Naive thymus-derived CD8-positive, alpha-beta T cell (primary cell): ENCODE data around the gene LRRC23. TPM values are rescaled to one million over a fixed set of nuclear protein-coding genes. Genes with fewer than 3 reads are reported as not detected.

Experiments used
- ATAC-seq, 2 donors: fragments of 150-1000 bp; cut with Tn5 transposase in 1 of 2; sonication (Bioruptor Pico), chemical (Tn5 transposase) in 1 of 2; 1 replicate in 1 of 2; 2 replicates in 1 of 2; pipeline ENCODE4 v1.10.0; 2021; ENCODE audit warnings: mild to moderate bottlenecking in 2 of 2, moderate library complexity in 2 of 2
- POLR2A ChIA-PET: fragments of 350-600 bp; sonication (Branson Sonifier 250); formaldehyde crosslinking; loops from one replicate; lab custom pipeline; 2021; ENCODE audit warnings: antibody characterized with exemption; lab: Charles Lee
- DNase-seq, 10 donors: peaks; one replicate each; pipeline versions ENCODE4 v3.0.0 to v3.0.0-alpha.2; 2020 to 2022
- H3K27ac Mint-ChIP-seq, 10 donors: one replicate each; pipeline ENCODE4 v1.8.0; 2020 to 2022; ENCODE audit warnings: mild to moderate bottlenecking in 10 of 10, mixed read lengths in 10 of 10, moderate library complexity in 4 of 10, inconsistent platforms in 1 of 10
- H3K27me3 Mint-ChIP-seq, 5 donors: one replicate each; pipeline ENCODE4 v1.8.0; 2021 to 2022; ENCODE audit warnings: mixed read lengths in 5 of 5
- H3K36me3 Mint-ChIP-seq, 3 donors: one replicate each; pipeline ENCODE4 v1.8.0; 2020 to 2022; ENCODE audit warnings: mixed read lengths in 3 of 3, mild to moderate bottlenecking in 2 of 3, inconsistent platforms in 1 of 3
- H3K4me1 Mint-ChIP-seq, 4 donors: one replicate each; pipeline ENCODE4 v1.8.0; 2021 to 2022; ENCODE audit warnings: mixed read lengths in 4 of 4
- H3K4me3 Mint-ChIP-seq, 10 donors: one replicate each; pipeline ENCODE4 v1.8.0; 2020 to 2022; ENCODE audit warnings: mild to moderate bottlenecking in 10 of 10, mixed read lengths in 10 of 10, moderate library complexity in 6 of 10, inconsistent platforms in 1 of 10
- H3K9me3 Mint-ChIP-seq, 9 donors: one replicate each; pipeline ENCODE4 v1.8.0; 2020 to 2022; ENCODE audit warnings: mixed read lengths in 9 of 9, mild to moderate bottlenecking in 3 of 9, inconsistent platforms in 1 of 9, moderate library complexity in 1 of 9
- polyA plus RNA-seq, 3 donors: library from polyadenylated mRNA; unstranded; fragments of 300-500 nt; fragmentation: Illumina TruSeq; gene quantifications; one replicate each; pipeline ENCODE4 v1.2.3, GENCODE V29; 2021
- total RNA-seq, 8 experiments: library from RNA in 2 of 8; stranded (reverse) in 2 of 8; gene quantifications; one replicate each; pipeline ENCODE4 v1.2.3 and lab custom pipeline; 2021 to 2026

The LRRC23 gene
- total and polyA plus RNA-seq, 5 experiments from 2014 or later = 4.7 to 10.5 (median 9.9) TPM

DNA sequence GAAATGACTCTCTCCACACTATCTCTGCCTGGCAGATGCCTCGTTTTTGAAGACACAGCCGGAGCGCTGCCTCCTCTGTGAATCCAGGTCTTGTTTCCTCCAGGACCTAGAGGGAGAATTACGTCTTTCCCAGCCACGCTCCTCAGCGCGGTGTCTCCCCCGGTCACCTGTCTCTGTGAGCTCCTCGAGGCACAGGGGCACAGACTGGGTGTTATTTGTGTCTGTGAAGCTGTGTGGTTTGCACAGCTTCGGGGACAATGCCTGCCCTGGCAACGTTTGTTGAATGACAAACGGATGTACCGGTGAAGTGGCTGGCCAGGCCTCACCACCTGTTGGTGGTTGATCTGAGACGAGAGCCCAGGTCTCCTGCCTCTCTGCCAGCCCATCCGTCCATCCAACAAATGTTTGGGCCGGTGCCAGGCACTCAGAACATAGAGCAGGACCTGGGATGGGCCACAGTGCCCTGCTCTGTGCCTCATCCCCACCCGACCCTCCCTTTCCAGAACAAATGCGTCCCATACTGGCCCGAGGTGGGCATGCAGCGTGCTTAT is 52.6 kb downstream of the LRRC23 start:
- peaks cover 9 to 73% (median 36%) of the 10 kb centered on the region in 3 donors for H3K36me3 Mint-ChIP-seq

GRCh38 chr12:6957741-6958608 is 53.4 kb downstream of the LRRC23 start:
- no peaks in the 10 kb centered on the region for H3K27me3 Mint-ChIP-seq
- peak overlapping the region; percentile 96 to 100 (median 98) for H3K27ac Mint-ChIP-seq
- ATAC-seq (no peak), DNase-seq (no peak)
- POLR2A ChIA-PET = interaction anchor here (0.7 to 13.5 kb wide), 14 partner anchors 10 to 345 kb away, joined by 3 to 1315 read pairs (median 6); partner anchors contain the start of genes ATN1, C12orf57, EMG1 and ENO2
- H3K4me3 Mint-ChIP-seq = peak overlapping the region; percentile 85 to 99 (median 92)
- no peaks in the 10 kb centered on the region for H3K9me3 Mint-ChIP-seq
- peaks cover 1 to 66% (median 29%) of the 10 kb centered on the region in 3 donors for H3K36me3 Mint-ChIP-seq
- H3K4me1 Mint-ChIP-seq = peaks cover 56 to 98% (median 94%) of the 10 kb centered on the region in 4 donors

More for the DNA sequence above, 52.6 kb downstream of the LRRC23 start:
- Mint-ChIP-seq H3K27me3 (no peaks in the 10 kb centered on the region), H3K4me1 (peaks cover 57 to 98% (median 91%) of the 10 kb centered on the region in 4 donors), H3K4me3 (peak overlapping the region; percentile 48 to 100 (median 96)), H3K9me3 (no peaks in the 10 kb centered on the region), H3K27ac (peak overlapping the region; percentile 97 to 100 (median 98))
- ATAC-seq (no peak), DNase-seq (peak in 2 of 10 donors; percentile 48 to 60)
- POLR2A ChIA-PET = interaction anchor here (1.5 to 13.5 kb wide), 5 partner anchors 7 to 344 kb away, joined by 3 to 1315 read pairs (median 43); partner anchors contain the start of genes ATN1, C12orf57, PTPN6 and RNU7-1

DNA sequence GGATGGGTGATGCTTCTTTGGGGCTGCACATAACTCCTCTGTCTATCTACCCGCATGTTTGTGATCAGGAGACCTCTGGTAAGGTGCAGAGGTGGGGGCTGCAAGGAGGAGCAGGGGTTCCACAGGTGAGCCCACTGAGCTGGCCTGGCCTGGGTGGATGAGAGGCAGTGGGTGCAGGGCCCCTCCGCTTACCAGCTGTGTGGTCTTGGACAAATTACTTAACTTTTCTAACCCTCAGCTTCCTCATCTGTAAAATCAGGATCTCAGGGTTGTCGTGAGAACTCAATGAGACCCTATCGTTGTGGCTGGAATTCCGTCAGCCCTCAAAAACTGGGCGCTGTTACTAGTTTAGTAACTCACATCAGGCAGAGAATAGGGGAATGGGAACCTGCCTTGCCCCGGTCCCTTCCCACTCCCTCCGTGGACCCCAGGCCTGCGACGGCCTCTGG is 54.0 kb downstream of the LRRC23 start:
- ATAC-seq = no peak
- H3K9me3 Mint-ChIP-seq = no peaks in the 10 kb centered on the region
- DNase-seq = no peak
- H3K4me1 Mint-ChIP-seq = peaks cover 54 to 93% (median 91%) of the 10 kb centered on the region in 4 donors
- peak overlapping the region; percentile 85 to 99 (median 92) for H3K4me3 Mint-ChIP-seq
- POLR2A ChIA-PET = interaction anchor here (0.7 to 13.5 kb wide), 15 partner anchors 10 to 327 kb away, joined by 3 to 1315 read pairs (median 6); partner anchors contain the start of genes ATN1, C12orf57, EMG1 and ENO2
- H3K27me3 Mint-ChIP-seq = no peaks in the 10 kb centered on the region
- H3K36me3 Mint-ChIP-seq = peaks cover 0 to 62% (median 25%) of the 10 kb centered on the region in 3 donors
- peak overlapping the region; percentile 96 to 100 (median 98) for H3K27ac Mint-ChIP-seq

- peaks cover 0 to 57% (median 25%) of the 10 kb centered on the region in 3 donors for H3K36me3 Mint-ChIP-seq
- peak overlapping the region; percentile 85 to 99 (median 92) for H3K4me3 Mint-ChIP-seq
- POLR2A ChIA-PET = interaction anchor here (0.7 to 13.5 kb wide), 17 partner anchors 9 to 328 kb away, joined by 3 to 1315 read pairs (median 6); partner anchors contain the start of genes ATN1, C12orf57, CDCA3 and EMG1
- DNase-seq = peak; percentile 52 to 88 (median 76)
- peak; percentile 45 to 72 for ATAC-seq
- peaks cover 51 to 91% (median 88%) of the 10 kb centered on the region in 4 donors for H3K4me1 Mint-ChIP-seq
- no peaks in the 10 kb centered on the region for H3K27me3 Mint-ChIP-seq
- no peaks in the 10 kb centered on the region for H3K9me3 Mint-ChIP-seq
- H3K27ac Mint-ChIP-seq = peak overlapping the region; percentile 96 to 100 (median 98)
Observed at GRCh38 chr12:6959058-6959804, 54.6 kb downstream of the LRRC23 start.

- ATAC-seq (no peak), DNase-seq (peak in 1 of 10 donors; percentile 52)
- Mint-ChIP-seq H3K27ac (peak overlapping the region; percentile 96 to 99 (median 98)), H3K36me3 (peaks cover 0 to 52% (median 25%) of the 10 kb centered on the region in 3 donors), H3K27me3 (no peaks in the 10 kb centered on the region), H3K4me1 (peaks cover 46 to 91% (median 86%) of the 10 kb centered on the region in 4 donors), H3K4me3 (peak overlapping the region; percentile 85 to 99 (median 92)), H3K9me3 (no peaks in the 10 kb centered on the region)
- POLR2A ChIA-PET = interaction anchor here (1.1 to 13.5 kb wide), 14 partner anchors 8 to 271 kb away, joined by 3 to 1315 read pairs (median 11); partner anchors contain the start of genes ATN1, C12orf57, CDCA3 and EMG1
Observed at GRCh38 chr12:6959805-6960592, 55.4 kb downstream of the LRRC23 start.

DNA sequence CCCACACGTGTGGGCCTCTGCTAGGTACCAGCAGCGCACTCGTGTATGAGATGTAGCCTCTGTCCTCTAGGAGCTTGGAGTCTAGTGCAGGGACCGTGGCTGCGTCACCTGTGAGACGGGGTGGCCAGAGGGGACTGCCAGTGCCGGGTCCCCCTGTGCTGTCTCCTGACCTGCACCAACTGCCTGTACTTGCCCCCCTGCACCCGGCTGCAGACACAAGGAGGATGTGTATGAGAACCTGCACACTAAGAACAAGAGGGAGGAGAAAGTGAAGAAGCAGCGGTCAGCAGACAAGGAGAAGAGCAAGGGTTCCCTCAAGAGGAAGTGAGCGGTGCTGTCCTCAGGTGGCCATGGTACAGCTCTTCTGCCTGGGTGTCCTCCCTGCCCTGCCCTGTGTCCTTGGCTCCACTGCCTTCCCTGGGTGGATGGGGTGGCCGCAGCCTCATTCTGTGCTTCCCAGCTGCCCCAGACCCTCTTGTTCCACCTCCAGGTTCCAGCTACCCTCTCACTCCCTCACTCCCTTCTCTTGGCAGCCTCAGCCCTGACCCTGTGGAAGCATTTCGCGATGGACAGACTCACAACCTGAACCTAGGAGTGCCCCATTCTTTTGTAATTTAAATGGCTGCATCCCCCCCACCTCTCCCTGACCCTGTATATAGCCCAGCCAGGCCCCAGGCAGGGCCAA is 56.1 kb downstream of the LRRC23 start:
- peaks cover 0 to 52% (median 30%) of the 10 kb centered on the region in 3 donors for H3K36me3 Mint-ChIP-seq
- peaks cover 48 to 89% (median 85%) of the 10 kb centered on the region in 4 donors for H3K4me1 Mint-ChIP-seq
- H3K27ac Mint-ChIP-seq = peak overlapping the region; percentile 96 to 99 (median 98)
- H3K27me3 Mint-ChIP-seq = no peaks in the 10 kb centered on the region
- peak in 5 of 10 donors; percentile 9 to 69 (median 50) for DNase-seq
- ATAC-seq = peak; percentile 4 to 11
- POLR2A ChIA-PET = interaction anchor here (1.0 to 13.5 kb wide), 12 partner anchors 9 to 272 kb away, joined by 3 to 1315 read pairs (median 12); partner anchors contain the start of genes ATN1, C12orf57, CDCA3 and EMG1
- peak overlapping the region; percentile 64 to 97 (median 87) for H3K4me3 Mint-ChIP-seq
- H3K9me3 Mint-ChIP-seq = no peaks in the 10 kb centered on the region

- H3K9me3 Mint-ChIP-seq = no peaks in the 10 kb centered on the region
Observed at GRCh38 chr12:6961278-6961694, 56.7 kb downstream of the LRRC23 start.

GRCh38 chr12:6961695-6962284 is 57.2 kb downstream of the LRRC23 start:
- Mint-ChIP-seq H3K4me3 (peak overlapping the region; percentile 64 to 94 (median 87)), H3K27ac (peak overlapping the region; percentile 96 to 99 (median 98)), H3K9me3 (no peaks in the 10 kb centered on the region), H3K4me1 (peaks cover 42 to 80% (median 78%) of the 10 kb centered on the region in 4 donors), H3K27me3 (no peaks in the 10 kb centered on the region), H3K36me3 (peaks cover 0 to 49% (median 29%) of the 10 kb centered on the region in 3 donors)
- DNase-seq (peak in 2 of 10 donors; percentile 33 to 64), ATAC-seq (peak; percentile 13 to 31)
- POLR2A ChIA-PET = interaction anchor here (0.6 to 13.5 kb wide), 12 partner anchors 8 to 273 kb away, joined by 3 to 1315 read pairs (median 12); partner anchors contain the start of genes ATN1, C12orf57, CDCA3 and EMG1

More at GRCh38 chr12:6961278-6961694, 56.7 kb downstream of the LRRC23 start:
- peak; percentile 75 to 77 for ATAC-seq
- POLR2A ChIA-PET = interaction anchor here (0.6 to 13.5 kb wide), 13 partner anchors 8 to 272 kb away, joined by 3 to 1315 read pairs (median 12); partner anchors contain the start of genes ATN1, C12orf57, CDCA3 and EMG1
- Mint-ChIP-seq H3K27ac (peak overlapping the region; percentile 96 to 99 (median 98)), H3K4me1 (peaks cover 46 to 84% (median 82%) of the 10 kb centered on the region in 4 donors), H3K4me3 (peak overlapping the region; percentile 64 to 94 (median 87)), H3K27me3 (no peaks in the 10 kb centered on the region), H3K36me3 (peaks cover 0 to 49% (median 30%) of the 10 kb centered on the region in 3 donors)
- DNase-seq = peak; percentile 64 to 93 (median 79)

GRCh38 chr12:6962285-6963015 is 57.8 kb downstream of the LRRC23 start:
- peak in 1 of 10 donors; percentile 8 for DNase-seq
- Mint-ChIP-seq H3K27me3 (no peaks in the 10 kb centered on the region), H3K4me1 (peaks cover 37 to 73% (median 71%) of the 10 kb centered on the region in 4 donors), H3K36me3 (peaks cover 0 to 50% (median 28%) of the 10 kb centered on the region in 3 donors), H3K4me3 (peak overlapping the region in 9 of 10 donors; percentile 64 to 89 (median 84)), H3K27ac (peak overlapping the region; percentile 96 to 99 (median 98)), H3K9me3 (no peaks in the 10 kb centered on the region)
- ATAC-seq = no peak
- POLR2A ChIA-PET = interaction anchor here (1.5 to 13.5 kb wide), 9 partner anchors 7 to 273 kb away, joined by 5 to 1315 read pairs (median 22); partner anchors contain the start of genes ATN1, C12orf57, CDCA3 and ENO2
